ENCODE data around the gene MYLK. TPM values are rescaled to one million over a fixed set of nuclear protein-coding genes. Genes with fewer than 3 reads are reported as not detected.

MYLK gene
- total RNA-seq, 2 experiments from 2014 or later = 0.22 TPM; not detected in 1

GRCh38 chr3:123803521-123803920 is 80.6 kb downstream of the MYLK start:
- intact Hi-C loops (cut with DNase I, micrococcal nuclease) = no loop called here
- H3K9me3 Mint-ChIP-seq = no peaks in the 10 kb centered on the region

GRCh38 chr3:123802007-123802625 is 82.0 kb downstream of the MYLK start:
- H3K27me3 Mint-ChIP-seq = peaks cover 4% of the 10 kb centered on the region
- no peaks in the 10 kb centered on the region for H3K9me3 Mint-ChIP-seq
- H3K27me3 ChIP-seq (ENCODE audit: control insufficient read depth in 1 of 2, insufficient read depth in 2 of 2, low read length in 2 of 2) = peaks cover 0 to 6% of the 10 kb centered on the region in 2 experiments
- no peak overlapping the region for H3K27ac ChIP-seq (ENCODE audit: low read depth in 1 of 2, low read length in 2 of 2)
- DNase-seq (no peak), ATAC-seq (ENCODE audit: poor library complexity) (no peak)
- H3K9me3 ChIP-seq (ENCODE audit: control insufficient read depth in 1 of 2, insufficient read depth in 1 of 2, low read length in 2 of 2) = no peaks in the 10 kb centered on the region
- H3K4me3 Mint-ChIP-seq = no peak overlapping the region
- H3K4me3 ChIP-seq (ENCODE audit: low read length) = no peak overlapping the region
- no peaks in the 10 kb centered on the region for H3K4me1 ChIP-seq (ENCODE audit: insufficient read depth, low read length)
- no peaks in the 10 kb centered on the region for H3K4me1 Mint-ChIP-seq (ENCODE audit: low read depth)
- H3K36me3 Mint-ChIP-seq (ENCODE audit: low read depth) = no peaks in the 10 kb centered on the region
- intact Hi-C loops (cut with DNase I, micrococcal nuclease) = no loop called here
- H3K36me3 ChIP-seq (ENCODE audit: insufficient read depth, low read length) = no peaks in the 10 kb centered on the region
- no peak overlapping the region for H3K27ac Mint-ChIP-seq
- CTCF ChIA-PET = no interaction called here
- POLR2A ChIA-PET = no interaction called here
- TF ChIP-seq CTCF (IDR thresholded peaks at IDR 0.05) = no peak

More at GRCh38 chr3:123803521-123803920, 80.6 kb downstream of the MYLK start:
- Histone ChIP-seq H3K9me3 (ENCODE audit: control insufficient read depth in 1 of 2, insufficient read depth in 1 of 2, low read length in 2 of 2) (no peaks in the 10 kb centered on the region), H3K27me3 (ENCODE audit: control insufficient read depth in 1 of 2, insufficient read depth in 2 of 2, low read length in 2 of 2) (peaks cover 0 to 3% of the 10 kb centered on the region in 2 experiments), H3K27ac (ENCODE audit: low read depth in 1 of 2, low read length in 2 of 2) (no peak overlapping the region), H3K4me3 (ENCODE audit: low read length) (no peak overlapping the region), H3K4me1 (ENCODE audit: insufficient read depth, low read length) (no peaks in the 10 kb centered on the region), H3K36me3 (ENCODE audit: insufficient read depth, low read length) (no peaks in the 10 kb centered on the region)
- Mint-ChIP-seq H3K4me3 (no peak overlapping the region), H3K4me1 (ENCODE audit: low read depth) (no peaks in the 10 kb centered on the region), H3K27me3 (peaks cover 4% of the 10 kb centered on the region), H3K27ac (no peak overlapping the region), H3K36me3 (ENCODE audit: low read depth) (no peaks in the 10 kb centered on the region)
- TF ChIP-seq CTCF (IDR thresholded peaks at IDR 0.05) = no peak
- CTCF ChIA-PET = no interaction called here
- no peak for ATAC-seq (ENCODE audit: poor library complexity)
- no peak for DNase-seq
- POLR2A ChIA-PET = no interaction called here

DNA sequence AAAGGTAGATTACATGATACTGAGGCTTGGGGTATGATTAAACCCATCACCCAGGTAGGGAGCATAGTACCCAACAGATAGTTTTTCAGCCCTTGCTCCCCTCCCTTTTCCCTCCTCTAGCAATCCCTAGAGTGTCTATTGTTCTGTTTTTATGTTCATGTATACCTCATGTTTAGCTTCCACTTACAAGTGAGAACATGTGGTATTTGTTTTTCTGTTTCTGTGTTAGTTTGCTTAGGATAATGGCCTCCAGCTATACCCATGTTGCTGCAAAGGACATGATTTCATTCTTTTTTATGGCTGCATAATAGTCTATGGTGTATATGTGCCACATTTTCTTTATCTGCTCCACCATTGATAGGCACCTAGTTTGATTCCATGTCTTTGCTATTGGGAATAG is 82.7 kb downstream of the MYLK start:
- Mint-ChIP-seq H3K4me1 (ENCODE audit: low read depth) (no peaks in the 10 kb centered on the region), H3K9me3 (no peaks in the 10 kb centered on the region), H3K27ac (no peak overlapping the region), H3K36me3 (ENCODE audit: low read depth) (no peaks in the 10 kb centered on the region), H3K4me3 (no peak overlapping the region), H3K27me3 (peaks cover 4% of the 10 kb centered on the region)
- intact Hi-C loops (cut with DNase I, micrococcal nuclease) = no loop called here
- POLR2A ChIA-PET = interaction anchor here (0.6 kb wide), 1 partner anchor 181 kb away, joined by 4 read pairs; no protein-coding TSS in a partner anchor
- no peak overlapping the region for H3K4me3 ChIP-seq (ENCODE audit: low read length)
- H3K36me3 ChIP-seq (ENCODE audit: insufficient read depth, low read length) = no peaks in the 10 kb centered on the region
- DNase-seq (no peak), ATAC-seq (ENCODE audit: poor library complexity) (no peak)
- H3K27ac ChIP-seq (ENCODE audit: low read depth in 1 of 2, low read length in 2 of 2) = no peak overlapping the region
- peaks cover 0 to 6% of the 10 kb centered on the region in 2 experiments for H3K27me3 ChIP-seq (ENCODE audit: control insufficient read depth in 1 of 2, insufficient read depth in 2 of 2, low read length in 2 of 2)
- TF ChIP-seq CTCF (IDR thresholded peaks at IDR 0.05) = no peak
- CTCF ChIA-PET = no interaction called here
- no peaks in the 10 kb centered on the region for H3K4me1 ChIP-seq (ENCODE audit: insufficient read depth, low read length)
- no peaks in the 10 kb centered on the region for H3K9me3 ChIP-seq (ENCODE audit: control insufficient read depth in 1 of 2, insufficient read depth in 1 of 2, low read length in 2 of 2)
